ENCODE measurements around the gene PTCH1. TPM values are rescaled to one million over a fixed set of nuclear protein-coding genes. Genes with fewer than 3 reads are reported as not detected.

PTCH1 gene
- total RNA-seq, 2 experiments from 2014 or later: 5.4 to 7.3 TPM

- ATAC-seq (peak; percentile 28), DNase-seq (peak; percentile 88)
- H3K27ac Mint-ChIP-seq: peak overlapping the region; percentile 30
- ChIA-PET CTCF (interaction anchor here (1.1 kb wide), 1 partner anchor 46 kb away, joined by 4 read pairs; no protein-coding TSS in a partner anchor), POLR2A (interaction anchor here (0.6 kb wide), 1 partner anchor 11 kb away, joined by 3 read pairs; no protein-coding TSS in a partner anchor)
- TF ChIP-seq CTCF (IDR thresholded peaks at IDR 0.05): no peak
- no peaks in the 10 kb centered on the region for H3K9me3 Mint-ChIP-seq
- H3K4me1 Mint-ChIP-seq (ENCODE audit: low read depth): peaks cover 30% of the 10 kb centered on the region
- peaks cover 24% of the 10 kb centered on the region for H3K27me3 Mint-ChIP-seq
- intact Hi-C loops (cut with micrococcal nuclease): loop anchor here (10.0 kb wide), 1 partner anchor 84 kb away; no protein-coding TSS in a partner anchor
- peaks cover 14% of the 10 kb centered on the region for H3K36me3 Mint-ChIP-seq (ENCODE audit: low read depth)
- peak overlapping the region; percentile 94 for H3K4me3 Mint-ChIP-seq
Measured at GRCh38 chr9:95508968-95509850, 7.6 kb downstream of the PTCH1 start.

- intact Hi-C loops (cut with micrococcal nuclease): loop anchor here (10.0 kb wide), 1 partner anchor 84 kb away; no protein-coding TSS in a partner anchor
- peaks cover 30% of the 10 kb centered on the region for H3K4me1 Mint-ChIP-seq (ENCODE audit: low read depth)
- POLR2A ChIA-PET: interaction anchor here (0.6 kb wide), 1 partner anchor 121 kb away, joined by 3 read pairs; no protein-coding TSS in a partner anchor
- no peaks in the 10 kb centered on the region for H3K9me3 Mint-ChIP-seq
- TF ChIP-seq CTCF (IDR thresholded peaks at IDR 0.05): no peak
- DNase-seq: peak; percentile 17
- H3K4me3 Mint-ChIP-seq: peak overlapping the region; percentile 94
- no peak overlapping the region for H3K27ac Mint-ChIP-seq
- H3K27me3 Mint-ChIP-seq: peaks cover 25% of the 10 kb centered on the region
- CTCF ChIA-PET: interaction anchor here (1.1 kb wide), 1 partner anchor 45 kb away, joined by 4 read pairs; no protein-coding TSS in a partner anchor
- peaks cover 11% of the 10 kb centered on the region for H3K36me3 Mint-ChIP-seq (ENCODE audit: low read depth)
- no peak for ATAC-seq
Measured at GRCh38 chr9:95508242-95508967, 8.4 kb downstream of the PTCH1 start.

- peak overlapping the region; percentile 90 for H3K4me3 Mint-ChIP-seq
- peak overlapping the region; percentile 49 for H3K27ac Mint-ChIP-seq
- peaks cover 6% of the 10 kb centered on the region for H3K36me3 Mint-ChIP-seq (ENCODE audit: low read depth)
- H3K9me3 Mint-ChIP-seq: no peaks in the 10 kb centered on the region
- DNase-seq (peak; percentile 61), ATAC-seq (no peak)
- CTCF ChIA-PET: no interaction called here
- H3K4me1 Mint-ChIP-seq (ENCODE audit: low read depth): peaks cover 32% of the 10 kb centered on the region
- POLR2A ChIA-PET: interaction anchor here (0.6 to 1.3 kb wide), 2 partner anchors 13 to 120 kb away, joined by 3 to 7 read pairs; no protein-coding TSS in a partner anchor
- H3K27me3 Mint-ChIP-seq: peaks cover 21% of the 10 kb centered on the region
- intact Hi-C loops (cut with micrococcal nuclease): loop anchor here (10.0 kb wide), 1 partner anchor 83 kb away; no protein-coding TSS in a partner anchor
- TF ChIP-seq CTCF (IDR thresholded peaks at IDR 0.05): no peak
Measured at GRCh38 chr9:95507464-95508241, 9.1 kb downstream of the PTCH1 start.

GRCh38 chr9:95506678-95507463 is 9.9 kb downstream of the PTCH1 start:
- H3K27ac Mint-ChIP-seq: peak overlapping the region; percentile 49
- peaks cover 31% of the 10 kb centered on the region for H3K4me1 Mint-ChIP-seq (ENCODE audit: low read depth)
- H3K9me3 Mint-ChIP-seq: no peaks in the 10 kb centered on the region
- POLR2A ChIA-PET: interaction anchor here (0.6 to 1.3 kb wide), 2 partner anchors 13 to 384 kb away, joined by 3 to 7 read pairs; no protein-coding TSS in a partner anchor
- H3K36me3 Mint-ChIP-seq (ENCODE audit: low read depth): no peaks in the 10 kb centered on the region
- no peak for TF ChIP-seq CTCF (IDR thresholded peaks at IDR 0.05)
- no peak for ATAC-seq
- intact Hi-C loops (cut with micrococcal nuclease): loop anchor here (10.0 kb wide), 1 partner anchor 82 kb away; no protein-coding TSS in a partner anchor
- CTCF ChIA-PET: no interaction called here
- peak overlapping the region; percentile 90 for H3K4me3 Mint-ChIP-seq
- H3K27me3 Mint-ChIP-seq: peaks cover 17% of the 10 kb centered on the region
- DNase-seq: peak; percentile 50

Data from activated CD8-positive, alpha-beta T cell treated with anti-CD3 and anti-CD28 coated beads for 36 hours (primary cell).